Suppressor macrophage (primary cell): Measurements from ENCODE around the gene ZSWIM1.
"Not testable (repeated sequence)": the region's sequence is repeated elsewhere in the genome, so short reads cannot be mapped to it uniquely, and the experiment has no call there.

Experiments used
- DNase-seq, 4 experiments: peaks; one replicate each; pipeline ENCODE4 v3.0.0-alpha.2; 2020 to 2022

The ZSWIM1 gene

DNA sequence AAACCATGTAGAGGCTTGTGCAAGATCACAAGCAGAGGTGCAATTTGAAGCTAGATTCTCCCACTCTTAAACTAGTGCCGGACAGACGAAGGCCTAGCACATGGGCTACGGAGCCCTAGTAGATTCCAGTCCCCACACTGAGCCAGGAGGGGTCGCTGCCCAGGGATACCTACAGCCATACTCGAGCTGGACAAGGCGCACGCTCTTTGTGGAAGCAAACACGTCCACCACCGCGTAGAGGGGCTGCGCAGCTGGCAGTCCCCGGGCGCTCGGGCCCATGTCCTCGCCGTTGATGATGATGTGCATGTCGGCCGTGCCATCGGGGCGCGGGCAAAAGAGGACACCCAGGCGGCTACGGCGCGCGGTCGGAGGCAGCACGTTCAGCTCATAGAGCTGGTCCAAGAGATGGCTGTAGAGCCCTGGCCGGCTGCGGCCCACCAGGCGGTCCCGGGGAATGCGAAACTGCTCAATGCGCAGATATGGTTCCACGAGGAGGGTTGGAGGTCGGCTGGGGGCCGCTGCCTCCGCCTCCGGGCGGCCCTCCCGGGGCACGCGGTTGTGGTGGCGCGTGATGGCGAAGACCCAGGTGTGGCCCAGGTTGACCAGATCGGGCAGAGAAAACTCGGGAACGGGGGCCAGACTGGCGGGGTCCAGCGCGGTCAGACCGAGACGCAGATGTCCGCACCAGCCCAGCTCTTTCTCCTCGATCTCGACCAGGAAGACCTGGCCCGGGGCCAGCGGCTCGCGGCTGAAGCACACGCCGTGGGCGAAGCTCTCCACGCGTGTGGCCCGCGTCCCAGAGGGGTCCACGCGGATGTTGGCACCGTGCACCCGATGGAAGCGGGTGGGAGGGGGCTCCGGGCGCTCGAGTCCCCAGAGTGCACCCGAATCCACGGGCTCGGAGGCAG, 9.3 kb downstream of the ZSWIM1 start:
- peak; percentile 78 to 88 (median 82) for DNase-seq

DNA sequence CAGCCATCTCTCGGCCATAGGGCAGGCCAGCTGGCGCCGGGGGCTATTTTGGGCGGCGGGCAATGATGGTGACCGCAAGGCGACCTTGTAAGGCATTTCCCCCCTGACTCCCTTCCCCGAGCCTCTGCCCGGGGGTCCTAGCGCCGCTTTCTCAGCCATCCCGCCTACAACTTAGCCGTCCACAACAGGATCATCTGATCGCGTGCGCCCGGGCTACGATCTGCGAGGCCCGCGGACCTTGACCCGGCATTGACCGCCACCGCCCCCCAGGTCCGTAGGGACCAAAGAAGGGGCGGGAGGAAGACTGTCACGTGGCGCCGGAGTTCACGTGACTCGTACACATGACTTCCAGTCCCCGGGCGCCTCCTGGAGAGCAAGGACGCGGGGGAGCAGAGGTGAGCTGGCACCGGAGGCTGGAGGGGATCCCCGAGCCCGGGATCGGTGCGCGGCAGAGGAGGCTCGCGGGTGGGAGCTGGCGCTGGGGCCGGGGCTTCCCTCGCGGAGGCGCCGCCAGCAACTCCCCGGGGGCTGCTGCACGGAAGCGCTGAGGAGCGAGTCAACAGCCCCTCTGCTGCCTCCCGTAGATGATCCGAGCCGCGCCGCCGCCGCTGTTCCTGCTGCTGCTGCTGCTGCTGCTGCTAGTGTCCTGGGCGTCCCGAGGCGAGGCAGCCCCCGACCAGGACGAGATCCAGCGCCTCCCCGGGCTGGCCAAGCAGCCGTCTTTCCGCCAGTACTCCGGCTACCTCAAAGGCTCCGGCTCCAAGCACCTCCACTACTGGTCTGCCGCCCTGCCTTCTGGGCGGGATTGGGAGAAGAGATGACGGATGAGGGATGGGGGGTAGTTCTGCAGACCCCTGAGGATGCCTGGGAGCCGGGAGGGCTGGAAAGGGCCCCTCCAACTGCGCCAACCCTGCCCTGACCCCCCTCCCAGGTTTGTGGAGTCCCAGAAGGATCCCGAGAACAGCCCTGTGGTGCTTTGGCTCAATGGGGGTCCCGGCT, 10.3 kb downstream of the ZSWIM1 start, which contains the start of the genes CTSA and NEURL2:
Gene CTSA (plus strand): TSS at position 351 of the 999 bp plus-strand sequence. CDS start 234 bp downstream, at position 585.
Gene NEURL2 (minus strand): TSS at position 224 of the 999 bp plus-strand sequence. CDS start 217 bp downstream, at position 7.
- peak; percentile 81 to 92 (median 90) for DNase-seq

DNA sequence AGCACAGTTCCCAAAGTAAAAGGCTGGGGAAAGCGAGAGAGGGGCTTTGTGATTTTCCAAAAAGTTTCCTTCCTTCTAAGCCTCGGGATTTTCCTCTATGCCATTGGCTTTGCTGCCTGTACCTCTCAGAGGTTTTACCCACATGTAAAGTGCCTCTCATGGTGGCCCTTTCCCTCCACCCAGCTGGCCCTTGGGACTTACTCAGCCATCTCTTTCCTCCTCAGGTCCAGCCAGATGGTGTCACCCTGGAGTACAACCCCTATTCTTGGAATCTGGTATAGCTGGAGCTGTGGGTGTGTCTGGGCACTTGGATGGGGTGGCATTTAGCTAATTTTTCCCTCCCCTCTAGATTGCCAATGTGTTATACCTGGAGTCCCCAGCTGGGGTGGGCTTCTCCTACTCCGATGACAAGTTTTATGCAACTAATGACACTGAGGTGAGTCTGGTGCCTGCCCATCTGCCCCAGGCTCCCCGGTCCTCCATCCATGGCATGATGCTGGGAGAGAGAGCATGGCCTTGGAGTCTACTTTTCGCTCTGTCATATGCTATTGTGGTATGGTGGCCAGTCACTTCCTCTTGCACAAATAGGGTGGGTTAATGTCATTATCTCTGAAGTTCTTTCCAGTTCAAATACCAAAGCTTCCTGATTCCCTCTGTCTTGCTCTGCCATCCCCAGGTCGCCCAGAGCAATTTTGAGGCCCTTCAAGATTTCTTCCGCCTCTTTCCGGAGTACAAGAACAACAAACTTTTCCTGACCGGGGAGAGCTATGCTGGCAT, 11.2 kb downstream of the ZSWIM1 start:
- peak; percentile 26 to 63 (median 58) for DNase-seq

DNA sequence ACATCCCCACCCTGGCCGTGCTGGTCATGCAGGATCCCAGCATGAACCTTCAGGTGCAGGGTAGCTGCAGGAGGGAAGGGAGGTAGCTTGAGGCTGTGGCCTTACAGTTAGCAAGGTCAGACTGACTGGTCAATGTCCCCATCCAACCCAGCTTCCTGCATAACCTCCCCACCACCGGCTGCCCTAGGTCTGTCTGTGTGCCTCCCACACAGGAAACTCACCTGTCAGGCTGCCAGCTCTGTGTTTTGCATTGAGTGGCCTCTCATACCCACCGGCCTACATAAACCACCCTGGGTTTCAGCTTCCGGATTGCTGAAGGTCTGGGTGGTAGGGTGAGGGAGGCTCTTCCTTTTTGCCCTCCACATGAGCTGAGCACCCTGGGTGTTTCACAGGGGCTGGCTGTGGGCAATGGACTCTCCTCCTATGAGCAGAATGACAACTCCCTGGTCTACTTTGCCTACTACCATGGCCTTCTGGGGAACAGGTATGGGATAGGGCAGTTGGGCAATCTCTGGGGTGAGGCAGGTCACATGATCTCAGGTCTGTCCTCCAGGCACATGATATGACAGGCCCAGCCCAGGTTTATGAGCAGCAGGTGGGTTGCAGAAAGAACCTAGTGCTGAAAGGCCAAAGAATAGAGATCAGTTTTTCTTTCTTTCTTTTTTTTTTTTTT, 11.9 kb downstream of the ZSWIM1 start:
- DNase-seq: peak in 3 of 4 experiments; percentile 18 to 33 (median 21)

DNA sequence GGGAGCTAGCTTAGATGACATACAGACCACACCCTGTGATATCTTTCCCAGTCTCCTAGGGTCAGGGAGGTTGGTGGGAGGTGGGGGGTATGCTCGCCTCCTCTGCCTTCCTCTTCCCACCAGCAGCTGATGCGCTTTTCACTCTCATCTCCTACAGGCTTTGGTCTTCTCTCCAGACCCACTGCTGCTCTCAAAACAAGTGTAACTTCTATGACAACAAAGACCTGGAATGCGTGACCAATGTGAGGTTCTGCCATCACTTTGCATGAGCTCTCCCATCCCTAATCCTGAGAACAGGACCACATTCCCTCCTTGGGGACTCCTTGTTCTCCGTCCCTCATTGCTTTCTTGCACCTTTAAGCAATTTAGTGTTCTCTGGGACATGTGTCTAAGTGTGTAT, 12.8 kb downstream of the ZSWIM1 start:
- no peak for DNase-seq

DNA sequence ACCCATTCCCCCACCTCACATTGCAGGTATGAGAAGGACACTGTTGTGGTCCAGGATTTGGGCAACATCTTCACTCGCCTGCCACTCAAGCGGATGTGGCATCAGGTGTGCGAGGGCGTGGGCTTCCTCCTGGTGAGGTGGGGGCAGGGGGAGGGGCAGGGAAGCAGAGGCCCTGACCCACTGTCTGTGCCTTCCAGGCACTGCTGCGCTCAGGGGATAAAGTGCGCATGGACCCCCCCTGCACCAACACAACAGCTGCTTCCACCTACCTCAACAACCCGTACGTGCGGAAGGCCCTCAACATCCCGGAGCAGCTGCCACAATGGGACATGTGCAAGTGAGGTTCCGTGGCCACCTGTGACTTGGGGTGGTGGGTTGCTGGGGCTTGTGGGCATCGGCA, 13.8 kb downstream of the ZSWIM1 start:
- no peak for DNase-seq

DNA sequence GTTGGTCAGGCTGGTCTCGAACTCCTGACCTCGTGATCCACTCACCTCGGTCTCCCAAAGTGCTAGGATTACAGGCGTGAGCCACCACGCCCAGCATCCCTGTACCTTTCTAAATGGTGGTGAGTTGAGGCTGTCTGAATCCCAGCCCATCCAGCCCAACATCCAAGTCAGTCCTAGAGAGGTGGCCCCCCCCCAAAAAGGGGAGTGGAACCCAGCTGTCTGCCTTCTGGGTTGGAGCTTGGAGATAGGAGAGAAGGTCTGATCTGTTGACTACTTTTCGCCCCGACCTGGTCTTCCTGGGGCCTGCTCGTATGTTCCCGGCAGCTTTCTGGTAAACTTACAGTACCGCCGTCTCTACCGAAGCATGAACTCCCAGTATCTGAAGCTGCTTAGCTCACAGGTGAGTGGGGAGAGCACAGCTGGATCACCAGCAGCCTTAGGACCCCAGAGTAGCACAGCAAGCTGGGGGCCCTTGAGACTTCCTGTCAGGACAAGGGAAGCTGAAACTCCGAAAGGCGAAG, 15.7 kb downstream of the ZSWIM1 start:
- no peak for DNase-seq

DNA sequence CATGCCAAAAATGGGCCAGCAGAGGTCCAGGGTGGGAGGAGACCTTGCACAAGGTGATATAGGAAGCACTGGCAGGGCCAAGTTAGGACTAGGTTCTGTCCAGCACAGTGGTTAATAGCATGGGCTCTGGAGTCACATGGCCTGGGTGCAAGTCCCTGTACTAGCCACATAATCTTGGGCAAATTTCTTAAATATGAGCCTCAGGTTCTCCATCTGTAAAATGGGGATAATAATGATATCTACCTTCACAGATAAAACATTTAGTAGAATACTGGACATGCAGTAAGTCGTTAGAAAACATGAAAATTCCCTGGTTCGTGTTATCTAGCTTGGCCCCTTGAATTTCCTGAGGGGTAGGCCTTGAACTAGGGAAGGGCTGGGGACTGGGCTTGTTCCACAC, 16.3 kb downstream of the ZSWIM1 start:
- DNase-seq: no peak

DNA sequence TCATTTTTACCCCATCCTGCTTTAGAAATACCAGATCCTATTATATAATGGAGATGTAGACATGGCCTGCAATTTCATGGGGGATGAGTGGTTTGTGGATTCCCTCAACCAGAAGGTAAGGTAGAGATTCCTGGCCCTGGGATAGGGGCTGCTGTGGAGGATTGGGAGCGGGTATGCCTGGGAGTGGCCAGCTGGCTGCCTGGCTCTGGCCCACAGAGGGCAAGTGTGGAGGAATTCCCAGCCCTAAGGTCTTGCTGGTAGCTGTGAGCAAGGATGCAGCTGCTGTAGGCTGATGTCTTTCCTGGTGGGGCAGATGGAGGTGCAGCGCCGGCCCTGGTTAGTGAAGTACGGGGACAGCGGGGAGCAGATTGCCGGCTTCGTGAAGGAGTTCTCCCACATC, 16.7 kb downstream of the ZSWIM1 start:
- DNase-seq: no peak

DNA sequence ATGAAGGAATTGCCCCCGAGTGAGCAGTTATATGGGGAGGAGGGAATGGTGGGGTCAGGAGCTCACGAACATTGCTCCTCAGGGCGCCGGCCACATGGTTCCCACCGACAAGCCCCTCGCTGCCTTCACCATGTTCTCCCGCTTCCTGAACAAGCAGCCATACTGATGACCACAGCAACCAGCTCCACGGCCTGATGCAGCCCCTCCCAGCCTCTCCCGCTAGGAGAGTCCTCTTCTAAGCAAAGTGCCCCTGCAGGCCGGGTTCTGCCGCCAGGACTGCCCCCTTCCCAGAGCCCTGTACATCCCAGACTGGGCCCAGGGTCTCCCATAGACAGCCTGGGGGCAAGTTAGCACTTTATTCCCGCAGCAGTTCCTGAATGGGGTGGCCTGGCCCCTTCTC, 17.3 kb downstream of the ZSWIM1 start:
- no peak for DNase-seq

DNA sequence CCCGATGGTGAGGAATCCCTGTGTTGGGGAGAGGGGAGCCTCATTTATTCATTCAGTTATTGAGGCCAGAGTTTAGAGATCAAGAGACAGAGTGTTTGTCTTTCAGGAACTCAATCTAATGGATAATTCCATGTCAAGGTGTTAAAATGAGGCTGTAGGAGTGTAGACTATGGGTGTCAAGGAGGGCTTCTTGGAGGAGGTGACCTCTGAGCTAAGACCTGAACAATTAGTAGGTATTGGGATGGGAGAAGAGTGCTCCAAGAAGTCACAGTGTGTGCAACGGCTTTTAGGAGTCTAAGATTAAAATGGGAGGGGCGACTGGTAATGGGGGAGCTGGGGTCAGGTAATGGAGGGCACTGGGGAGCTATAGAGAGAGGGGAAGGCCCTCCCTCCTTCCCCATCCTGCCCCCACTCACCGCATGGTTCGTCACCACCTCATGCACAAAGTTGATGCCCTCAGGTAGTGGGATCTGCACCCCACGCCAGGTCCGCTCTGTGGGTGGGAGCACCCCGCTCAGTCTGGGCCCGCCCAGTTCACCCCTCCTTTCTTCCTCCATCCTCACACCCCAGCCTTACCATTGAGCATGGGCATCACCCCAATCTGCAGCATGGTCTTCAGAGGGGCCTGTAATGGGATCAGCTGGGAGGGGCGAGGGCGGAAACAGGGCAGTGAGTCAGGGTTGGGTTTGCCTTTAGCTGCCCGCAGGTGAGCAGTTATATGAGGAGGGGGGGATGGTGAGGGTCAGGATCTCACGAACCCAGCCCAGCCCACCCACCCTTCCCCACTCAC, 18.2 kb downstream of the ZSWIM1 start:
- DNase-seq: no peak

DNA sequence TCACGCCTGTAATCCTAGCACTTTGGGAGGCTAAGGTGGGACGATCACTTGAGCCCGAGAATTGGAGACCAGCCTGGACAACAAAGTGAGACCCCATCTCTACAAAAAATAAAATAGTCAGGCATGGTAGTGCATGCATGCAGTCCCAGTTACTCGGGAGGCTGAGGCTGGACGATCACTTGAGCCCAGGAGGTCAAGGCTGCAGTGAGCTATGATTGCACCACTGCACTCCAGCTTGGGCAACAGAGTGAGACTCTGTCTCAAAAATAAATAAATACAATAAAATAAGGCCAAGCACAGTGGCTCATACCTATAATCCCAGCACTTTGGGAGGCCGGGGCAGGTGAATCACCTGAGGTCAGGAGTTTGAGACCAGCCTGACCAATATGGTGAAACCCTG, 20.3 kb downstream of the ZSWIM1 start:
- DNase-seq: not testable (repeated sequence)

DNA sequence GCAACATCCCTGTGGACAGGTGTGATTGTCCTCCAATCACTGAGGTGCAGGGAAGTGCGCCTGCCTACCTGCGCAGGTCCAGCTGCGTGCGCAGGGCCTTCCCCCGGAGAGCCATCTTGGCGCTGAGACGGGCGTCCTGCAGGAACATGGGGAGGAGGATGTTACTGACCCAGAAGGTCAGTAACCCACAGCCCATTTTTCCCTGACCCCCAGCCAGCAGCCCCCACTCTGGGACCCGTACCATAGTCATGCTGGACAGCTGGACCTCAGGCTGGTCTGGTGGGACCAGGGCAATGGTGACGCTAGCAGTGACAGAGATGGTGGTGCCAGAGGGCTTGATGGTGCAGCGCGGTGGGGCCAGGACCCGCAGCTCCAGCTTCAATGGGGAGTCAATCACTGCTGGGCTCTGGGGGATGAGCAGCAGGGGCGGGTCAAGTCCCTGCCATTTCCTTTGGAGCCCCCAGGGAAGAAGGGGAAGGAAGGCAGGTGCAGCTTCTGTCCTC, 21.2 kb downstream of the ZSWIM1 start:
- DNase-seq: no peak

DNA sequence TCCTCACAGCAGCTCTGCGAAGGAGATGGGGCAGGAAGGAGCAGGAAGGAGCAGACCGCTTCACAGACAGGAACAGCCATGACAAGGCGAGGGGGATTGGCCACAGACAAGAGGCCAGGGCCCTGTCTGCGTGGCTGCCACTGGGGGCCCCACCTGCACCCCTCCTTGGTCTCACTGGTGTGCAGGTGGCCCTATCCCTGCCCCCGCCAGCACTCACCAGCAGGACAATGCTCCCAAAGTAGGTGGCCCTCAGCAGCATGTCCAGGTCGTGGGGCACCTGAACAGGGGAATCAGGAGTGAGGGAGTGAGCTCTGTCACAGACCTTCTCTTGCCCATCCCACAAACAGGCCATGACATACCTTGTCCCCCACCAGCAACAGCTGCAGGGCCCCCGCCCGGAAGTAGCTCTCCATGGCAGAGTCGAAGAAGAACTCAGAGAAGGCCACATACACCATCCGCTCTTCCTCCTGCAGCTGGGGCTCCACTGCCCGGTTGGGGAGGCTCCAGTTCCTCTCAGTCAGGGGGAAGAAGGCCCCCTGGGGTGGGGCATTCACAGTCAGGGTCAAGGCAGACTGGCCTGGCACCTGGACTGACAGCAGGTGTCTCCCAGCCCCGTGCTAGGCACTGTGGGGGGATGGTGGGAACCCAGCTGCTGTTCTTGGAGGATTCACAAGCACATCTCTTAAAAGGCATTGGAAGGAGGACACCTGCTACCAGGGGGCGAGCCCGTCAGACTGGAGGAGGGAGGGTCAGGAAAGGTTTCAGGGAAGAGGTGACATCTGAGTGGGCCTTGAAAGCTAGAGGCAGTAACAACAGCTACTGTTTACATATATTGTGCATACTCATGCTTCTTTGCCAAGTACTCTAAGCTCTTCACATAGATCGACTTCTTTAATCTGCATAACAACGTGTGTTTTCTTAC, 23.8 kb downstream of the ZSWIM1 start:
- DNase-seq: no peak

DNA sequence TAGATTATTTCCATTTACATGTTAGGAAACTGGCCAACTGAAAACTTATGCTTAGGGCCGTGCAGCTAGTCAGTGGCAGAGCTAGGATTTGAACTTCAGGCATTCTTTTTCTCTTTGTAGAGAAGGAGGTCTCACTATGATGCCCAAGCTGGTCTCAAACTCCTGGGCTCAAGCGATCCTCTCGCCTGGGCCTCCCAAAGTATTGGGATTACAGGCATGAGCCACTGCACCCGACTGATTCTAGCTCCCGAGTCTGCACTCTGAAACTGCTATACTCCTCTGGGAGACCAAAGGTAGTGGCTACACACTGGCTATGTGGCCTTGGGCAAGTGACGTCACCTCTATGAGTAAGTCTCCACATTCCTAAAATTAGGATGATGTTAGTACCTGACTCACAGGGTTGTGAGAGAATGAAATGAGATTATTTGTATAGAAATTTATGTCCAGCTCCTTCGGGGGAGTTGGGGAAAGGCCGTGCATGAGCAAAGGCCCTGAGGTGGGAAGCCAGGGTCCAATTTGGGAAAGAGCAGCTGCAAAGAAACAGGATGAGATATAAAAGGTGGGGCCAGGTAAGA, 24.6 kb downstream of the ZSWIM1 start:
- DNase-seq: no peak

DNA sequence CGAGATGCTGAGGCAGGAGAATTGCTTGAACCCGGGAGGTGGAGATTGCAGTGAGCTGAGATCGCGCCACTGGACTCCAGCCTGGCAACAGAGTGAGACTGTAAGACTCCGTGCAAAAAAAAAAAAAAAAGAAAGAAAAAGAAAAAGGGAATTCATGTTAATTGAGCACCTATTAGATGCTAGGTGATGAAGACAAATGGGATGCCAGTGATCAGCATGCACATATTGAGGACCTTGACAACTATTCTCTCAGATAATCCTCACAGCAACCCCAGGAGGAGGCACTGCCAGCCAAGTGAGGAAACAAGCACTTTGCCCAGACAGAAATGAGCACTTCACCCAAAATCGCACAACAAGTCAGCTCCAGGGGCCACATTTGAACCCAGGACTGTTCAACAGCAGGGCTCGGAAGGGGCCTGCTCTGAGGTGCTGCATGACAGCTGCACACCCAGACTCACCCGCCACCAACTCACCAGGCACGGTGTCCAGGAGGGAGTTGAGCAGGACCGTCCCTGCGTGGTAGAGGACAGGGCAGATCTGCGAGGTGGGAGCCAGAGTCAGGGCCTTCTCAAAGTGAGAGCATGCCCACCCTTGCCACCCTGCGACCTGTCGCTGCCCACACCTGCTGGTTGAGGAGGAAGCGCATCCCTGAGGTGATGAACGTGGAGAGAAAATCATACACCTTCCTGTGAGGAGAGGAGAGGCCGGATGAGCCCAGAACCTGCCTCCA, 26.4 kb downstream of the ZSWIM1 start:
- DNase-seq: no peak

DNA sequence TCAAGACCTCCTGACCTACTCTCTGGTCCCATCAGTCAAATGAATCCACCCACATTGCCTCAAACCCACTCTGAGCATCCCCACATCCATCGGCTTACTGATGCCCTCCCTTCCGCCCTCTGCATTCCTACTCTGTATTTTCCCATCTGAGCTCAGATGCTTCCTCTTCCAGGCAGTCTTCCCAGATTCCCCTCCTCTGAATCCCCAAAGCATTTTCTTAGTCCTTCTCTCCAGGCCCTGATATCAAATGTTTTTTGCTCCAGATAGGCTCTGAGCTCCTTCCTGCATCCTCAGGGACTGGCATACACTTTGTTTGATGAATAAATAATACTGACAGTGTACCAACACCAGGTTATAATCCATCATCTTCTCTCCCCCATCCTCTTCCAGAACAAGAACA, 27.1 kb downstream of the ZSWIM1 start:
- DNase-seq: no peak

DNA sequence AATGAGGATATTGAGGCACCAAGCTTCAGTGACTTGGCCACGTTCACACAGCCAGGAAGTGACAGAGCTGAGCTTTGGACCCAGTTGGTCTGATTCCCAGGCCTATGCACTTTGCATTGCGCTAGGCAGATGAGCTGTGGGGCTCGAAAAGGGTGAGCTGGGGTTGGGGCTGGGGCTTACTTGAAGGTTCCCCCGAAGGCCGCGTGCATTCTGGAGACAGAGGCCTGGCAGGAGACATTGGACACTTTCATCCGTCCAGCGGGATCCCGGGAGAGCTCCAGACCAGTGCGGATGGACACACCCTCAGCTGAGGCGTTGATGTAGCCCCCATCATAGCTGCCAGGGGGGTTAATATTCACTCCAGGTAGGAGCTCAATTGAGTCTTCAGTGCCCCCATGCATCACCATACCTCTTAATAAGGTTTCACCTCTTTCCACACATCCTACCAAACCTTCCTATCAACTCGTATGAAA, 28.3 kb downstream of the ZSWIM1 start:
- no peak for DNase-seq
